ENCODE measurements around the gene SLC47A1.
A peak's percentile ranks its signal among the peaks of the same experiment; 100 is the strongest.

Gene SLC47A1

DNA sequence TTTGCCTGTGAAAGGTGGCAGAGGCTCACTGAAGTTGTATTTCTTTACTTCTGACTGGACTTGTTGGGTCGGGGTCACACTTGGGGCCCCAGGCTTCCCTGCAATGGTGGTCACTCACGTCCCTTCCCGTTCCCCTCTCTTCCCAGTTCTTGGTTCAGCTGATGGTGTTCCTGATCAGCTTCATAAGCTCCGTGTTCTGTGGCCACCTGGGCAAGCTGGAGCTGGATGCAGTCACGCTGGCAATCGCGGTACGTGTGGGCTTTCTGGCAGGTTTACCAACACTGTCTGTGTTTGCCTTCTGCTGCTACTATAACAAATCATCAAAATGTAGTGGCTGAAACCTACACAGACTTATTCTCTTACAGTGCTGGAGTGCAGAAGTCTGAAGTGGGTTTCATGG lies 8.6 kb downstream of the SLC47A1 start:
- Histone ChIP-seq H3K27ac (replicated peaks) (no peak overlapping the region), H3K4me3 (replicated peaks; ENCODE audit: insufficient read depth, low read length) (no peak overlapping the region), H3K27me3 (ENCODE audit: insufficient read depth, poor library complexity, severe bottlenecking) (no peaks in the 10 kb centered on the region)
- TF ChIP-seq SPI1 (IDR thresholded peaks at IDR 0.05; ENCODE audit: borderline replicate concordance, low read depth) = no peak
- TF ChIP-seq, protein P1, sequence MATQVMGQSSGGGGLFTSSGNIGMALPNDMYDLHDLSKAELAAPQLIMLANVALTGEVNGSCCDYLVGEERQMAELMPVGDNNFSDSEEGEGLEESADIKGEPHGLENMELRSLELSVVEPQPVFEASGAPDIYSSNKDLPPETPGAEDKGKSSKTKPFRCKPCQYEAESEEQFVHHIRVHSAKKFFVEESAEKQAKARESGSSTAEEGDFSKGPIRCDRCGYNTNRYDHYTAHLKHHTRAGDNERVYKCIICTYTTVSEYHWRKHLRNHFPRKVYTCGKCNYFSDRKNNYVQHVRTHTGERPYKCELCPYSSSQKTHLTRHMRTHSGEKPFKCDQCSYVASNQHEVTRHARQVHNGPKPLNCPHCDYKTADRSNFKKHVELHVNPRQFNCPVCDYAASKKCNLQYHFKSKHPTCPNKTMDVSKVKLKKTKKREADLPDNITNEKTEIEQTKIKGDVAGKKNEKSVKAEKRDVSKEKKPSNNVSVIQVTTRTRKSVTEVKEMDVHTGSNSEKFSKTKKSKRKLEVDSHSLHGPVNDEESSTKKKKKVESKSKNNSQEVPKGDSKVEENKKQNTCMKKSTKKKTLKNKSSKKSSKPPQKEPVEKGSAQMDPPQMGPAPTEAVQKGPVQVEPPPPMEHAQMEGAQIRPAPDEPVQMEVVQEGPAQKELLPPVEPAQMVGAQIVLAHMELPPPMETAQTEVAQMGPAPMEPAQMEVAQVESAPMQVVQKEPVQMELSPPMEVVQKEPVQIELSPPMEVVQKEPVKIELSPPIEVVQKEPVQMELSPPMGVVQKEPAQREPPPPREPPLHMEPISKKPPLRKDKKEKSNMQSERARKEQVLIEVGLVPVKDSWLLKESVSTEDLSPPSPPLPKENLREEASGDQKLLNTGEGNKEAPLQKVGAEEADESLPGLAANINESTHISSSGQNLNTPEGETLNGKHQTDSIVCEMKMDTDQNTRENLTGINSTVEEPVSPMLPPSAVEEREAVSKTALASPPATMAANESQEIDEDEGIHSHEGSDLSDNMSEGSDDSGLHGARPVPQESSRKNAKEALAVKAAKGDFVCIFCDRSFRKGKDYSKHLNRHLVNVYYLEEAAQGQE (IDR thresholded peaks at IDR 0.05; ENCODE audit: insufficient replicate concordance, low read depth) = no peak
- TF ChIP-seq GABPA (IDR thresholded peaks at IDR 0.05; ENCODE audit: low read depth) = no peak
- TF ChIP-seq, protein P2, sequence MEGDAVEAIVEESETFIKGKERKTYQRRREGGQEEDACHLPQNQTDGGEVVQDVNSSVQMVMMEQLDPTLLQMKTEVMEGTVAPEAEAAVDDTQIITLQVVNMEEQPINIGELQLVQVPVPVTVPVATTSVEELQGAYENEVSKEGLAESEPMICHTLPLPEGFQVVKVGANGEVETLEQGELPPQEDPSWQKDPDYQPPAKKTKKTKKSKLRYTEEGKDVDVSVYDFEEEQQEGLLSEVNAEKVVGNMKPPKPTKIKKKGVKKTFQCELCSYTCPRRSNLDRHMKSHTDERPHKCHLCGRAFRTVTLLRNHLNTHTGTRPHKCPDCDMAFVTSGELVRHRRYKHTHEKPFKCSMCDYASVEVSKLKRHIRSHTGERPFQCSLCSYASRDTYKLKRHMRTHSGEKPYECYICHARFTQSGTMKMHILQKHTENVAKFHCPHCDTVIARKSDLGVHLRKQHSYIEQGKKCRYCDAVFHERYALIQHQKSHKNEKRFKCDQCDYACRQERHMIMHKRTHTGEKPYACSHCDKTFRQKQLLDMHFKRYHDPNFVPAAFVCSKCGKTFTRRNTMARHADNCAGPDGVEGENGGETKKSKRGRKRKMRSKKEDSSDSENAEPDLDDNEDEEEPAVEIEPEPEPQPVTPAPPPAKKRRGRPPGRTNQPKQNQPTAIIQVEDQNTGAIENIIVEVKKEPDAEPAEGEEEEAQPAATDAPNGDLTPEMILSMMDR (IDR thresholded peaks at IDR 0.05; ENCODE audit: insufficient read depth, low read length) = no peak
- TF ChIP-seq POLR2AphosphoS5 (IDR thresholded peaks at IDR 0.05; ENCODE audit: low read depth) = no peak
- no peak for DNase-seq (ENCODE audit: low read depth in 1 of 2, low spot score in 1 of 2)

DNA sequence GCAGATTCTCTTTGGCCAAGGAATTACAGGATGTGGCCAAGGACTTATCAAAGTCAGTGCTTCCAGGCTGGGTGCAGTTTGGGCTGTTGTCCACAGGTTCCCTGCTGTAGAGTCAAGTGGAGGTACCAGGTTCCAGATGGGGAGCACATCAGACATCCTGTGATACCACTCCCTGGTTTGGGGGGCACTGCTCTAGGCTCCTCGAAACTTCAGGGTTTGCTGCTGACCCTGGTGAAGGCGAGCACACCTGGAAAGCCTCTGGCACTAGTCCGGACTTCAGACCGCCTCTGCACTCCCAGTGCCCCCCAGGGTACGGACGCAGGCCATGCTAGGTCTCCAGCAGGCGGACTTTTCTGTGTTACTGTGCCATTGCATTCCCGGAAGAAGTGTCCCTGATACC lies 10.7 kb downstream of the SLC47A1 start:
- no peak for DNase-seq (ENCODE audit: low read depth in 1 of 2, low spot score in 1 of 2)
- Histone ChIP-seq H3K4me3 (replicated peaks; ENCODE audit: insufficient read depth, low read length) (no peak overlapping the region), H3K27ac (replicated peaks) (no peak overlapping the region), H3K27me3 (ENCODE audit: insufficient read depth, poor library complexity, severe bottlenecking) (no peaks in the 10 kb centered on the region)
- TF ChIP-seq GABPA (IDR thresholded peaks at IDR 0.05; ENCODE audit: low read depth) (no peak), SPI1 (IDR thresholded peaks at IDR 0.05; ENCODE audit: borderline replicate concordance, low read depth) (no peak), POLR2AphosphoS5 (IDR thresholded peaks at IDR 0.05; ENCODE audit: low read depth) (no peak)
- TF ChIP-seq, protein P2 (IDR thresholded peaks at IDR 0.05; ENCODE audit: insufficient read depth, low read length) = no peak
- TF ChIP-seq, protein P1 (IDR thresholded peaks at IDR 0.05; ENCODE audit: insufficient replicate concordance, low read depth) = no peak

DNA sequence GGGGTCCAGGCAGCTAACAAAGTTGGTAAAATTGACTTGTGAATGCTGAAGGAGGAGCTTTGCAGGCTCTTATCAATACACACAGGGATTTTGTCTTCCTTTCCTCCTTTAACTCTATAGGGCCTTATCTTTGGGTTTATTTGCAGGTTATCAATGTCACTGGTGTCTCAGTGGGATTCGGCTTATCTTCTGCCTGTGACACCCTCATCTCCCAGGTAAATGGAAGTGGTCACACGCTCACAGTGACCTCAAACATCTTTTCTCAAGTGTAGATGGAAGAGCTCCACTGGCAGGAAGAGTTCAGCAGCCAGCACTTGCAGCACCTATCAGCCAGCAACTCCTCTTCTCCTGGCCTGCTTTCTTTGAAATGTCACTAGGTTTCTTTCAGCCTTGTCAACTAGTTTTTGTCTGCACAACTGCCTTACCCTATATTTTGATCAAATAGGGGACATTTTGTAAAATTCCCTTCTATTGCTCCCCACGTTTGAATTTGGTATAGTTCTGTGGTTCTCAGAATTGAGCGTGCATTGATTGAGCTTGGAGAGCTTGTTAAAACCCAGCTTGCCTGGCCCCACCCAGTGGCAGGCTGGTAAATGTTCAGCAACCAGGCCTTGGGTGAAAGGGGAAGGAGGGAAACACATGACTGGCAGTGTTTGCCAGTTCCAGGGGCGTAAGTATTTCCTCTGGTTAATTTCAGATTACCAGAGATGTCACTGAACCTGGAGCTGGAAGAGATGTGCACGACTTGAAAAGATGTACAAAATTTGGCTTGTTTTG lies 12.8 kb downstream of the SLC47A1 start:
- DNase-seq (ENCODE audit: low read depth in 1 of 2, low spot score in 1 of 2) = peak in 1 of 2 experiments; percentile 56
- no peak overlapping the region for H3K4me3 ChIP-seq (replicated peaks; ENCODE audit: insufficient read depth, low read length)
- no peaks in the 10 kb centered on the region for H3K27me3 ChIP-seq (ENCODE audit: insufficient read depth, poor library complexity, severe bottlenecking)
- TF ChIP-seq, protein P2 (IDR thresholded peaks at IDR 0.05; ENCODE audit: insufficient read depth, low read length) = no peak
- TF ChIP-seq, protein P1 (IDR thresholded peaks at IDR 0.05; ENCODE audit: insufficient replicate concordance, low read depth) = no peak
- no peak for TF ChIP-seq GABPA (IDR thresholded peaks at IDR 0.05; ENCODE audit: low read depth)
- no peak for TF ChIP-seq POLR2AphosphoS5 (IDR thresholded peaks at IDR 0.05; ENCODE audit: low read depth)
- no peak for TF ChIP-seq SPI1 (IDR thresholded peaks at IDR 0.05; ENCODE audit: borderline replicate concordance, low read depth)
- no peak overlapping the region for H3K27ac ChIP-seq (replicated peaks)
